Measurements from ENCODE around the gene LARGE1.

Gene LARGE1

GRCh38 chr22:33361581-33361980 is 558.7 kb downstream of the LARGE1 start:
- no peak for DNase-seq
- intact Hi-C loops (cut with DNase I), result no loop called here

DNA sequence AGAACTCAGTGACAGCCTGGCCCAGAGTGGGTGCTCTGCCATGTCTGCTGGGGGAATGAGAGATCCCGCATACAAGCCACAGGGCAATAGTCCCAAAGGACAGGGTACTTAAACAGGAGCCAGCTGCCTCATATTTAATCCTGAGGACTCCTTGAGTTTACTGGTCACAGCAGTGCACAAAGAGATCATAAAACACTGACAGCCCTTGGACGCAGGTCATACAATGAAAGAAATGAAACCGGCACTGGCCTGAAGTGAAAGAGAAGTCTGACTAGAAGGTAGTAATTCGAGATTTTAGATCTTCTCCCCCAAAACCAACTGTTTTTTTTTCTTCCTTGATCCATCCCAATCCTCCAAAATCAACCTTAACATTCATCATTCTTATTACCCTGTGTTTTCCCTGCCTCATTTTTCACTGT is 562.3 kb downstream of the LARGE1 start:
- intact Hi-C loops (cut with DNase I), result no loop called here

DNA sequence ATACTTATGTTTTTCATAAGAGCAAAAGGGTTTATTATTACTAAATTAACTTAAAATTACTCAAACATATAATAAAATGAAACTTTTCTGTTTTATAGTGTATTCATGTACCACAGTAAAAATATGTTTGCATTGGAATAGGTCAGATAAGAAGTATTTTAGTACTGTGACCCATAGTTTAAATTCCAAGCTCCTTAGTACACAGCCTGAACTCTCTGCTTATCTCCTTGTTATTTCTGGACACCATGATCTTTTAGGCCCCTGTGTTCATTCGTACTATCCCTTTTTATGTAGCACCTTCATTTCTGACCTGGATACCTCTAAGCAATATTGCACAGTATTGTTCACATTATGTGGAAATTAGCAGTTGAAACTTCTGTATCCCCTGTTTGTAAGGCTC is 565.3 kb downstream of the LARGE1 start:
- no peak for DNase-seq
- intact Hi-C loops (cut with DNase I), result no loop called here

More for the DNA sequence above, 562.3 kb downstream of the LARGE1 start:
- no peak for DNase-seq

- intact Hi-C loops (cut with DNase I), result no loop called here
- no peak for DNase-seq
These were observed 566.8 kb downstream of the LARGE1 start for GRCh38 chr22:33353502-33353901.

DNA sequence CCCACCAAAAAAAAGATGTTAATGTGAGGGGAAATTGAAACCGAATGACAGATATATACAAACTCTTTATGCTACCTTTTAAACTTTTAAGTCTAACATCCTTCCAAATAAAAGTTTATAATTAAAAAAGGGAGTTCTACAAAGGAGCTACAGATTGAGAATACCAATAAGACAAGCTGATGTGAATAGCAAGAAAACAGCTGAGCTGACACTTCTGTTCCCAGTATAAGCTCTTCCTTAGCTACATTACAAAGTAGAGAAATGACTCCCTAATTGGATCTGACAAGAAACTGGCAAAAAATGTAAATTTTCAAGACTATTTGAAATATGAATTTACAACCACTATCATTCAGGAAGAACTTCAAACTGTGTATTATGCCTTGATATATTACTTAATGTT is 567.5 kb downstream of the LARGE1 start:
- intact Hi-C loops (cut with DNase I), result no loop called here
- DNase-seq, result no peak

- intact Hi-C loops (cut with DNase I), result no loop called here
- no peak for DNase-seq
These were observed 569.3 kb downstream of the LARGE1 start for GRCh38 chr22:33350961-33351360.

DNA sequence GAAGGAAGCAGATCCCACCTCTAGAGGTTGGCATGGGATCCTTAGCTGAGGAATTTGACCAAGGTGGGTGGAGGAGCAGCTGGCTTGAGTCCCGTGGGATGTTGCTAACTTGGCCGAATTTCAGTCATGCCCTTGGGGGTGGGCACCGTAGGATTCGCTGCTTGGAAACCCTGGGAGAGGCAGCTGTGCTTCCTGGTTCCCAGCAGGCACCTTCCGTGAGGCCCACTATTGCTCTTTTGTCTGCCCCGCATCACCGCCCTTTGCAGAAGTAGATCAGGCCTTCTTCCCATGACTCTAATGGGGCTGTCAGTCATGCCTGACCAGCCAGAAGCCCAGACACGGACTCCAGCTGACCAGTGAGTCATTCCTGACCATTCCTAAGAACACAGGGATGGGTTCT is 569.8 kb downstream of the LARGE1 start:
- no peak for DNase-seq
- intact Hi-C loops (cut with DNase I), result no loop called here

DNA sequence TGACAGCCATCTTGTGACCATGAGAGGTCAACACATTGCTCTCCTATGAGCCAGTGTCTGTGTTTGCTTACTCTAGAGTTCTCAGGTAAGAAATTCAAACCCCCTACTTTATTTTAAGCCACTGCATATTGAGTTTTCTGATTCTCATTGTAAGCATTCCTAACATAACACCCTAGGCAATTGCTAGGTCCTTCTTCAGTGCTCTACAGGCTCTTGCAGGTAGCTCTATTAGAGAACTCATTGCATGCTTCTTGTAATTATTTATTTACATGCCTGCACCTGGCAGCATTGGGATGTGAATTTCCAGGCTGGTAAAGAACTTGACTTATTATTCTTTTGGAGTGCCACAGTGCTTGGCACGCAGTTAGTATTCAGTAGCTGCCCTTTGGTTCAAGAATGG is 573.3 kb downstream of the LARGE1 start:
- intact Hi-C loops (cut with DNase I), result no loop called here
- DNase-seq, result no peak

DNA sequence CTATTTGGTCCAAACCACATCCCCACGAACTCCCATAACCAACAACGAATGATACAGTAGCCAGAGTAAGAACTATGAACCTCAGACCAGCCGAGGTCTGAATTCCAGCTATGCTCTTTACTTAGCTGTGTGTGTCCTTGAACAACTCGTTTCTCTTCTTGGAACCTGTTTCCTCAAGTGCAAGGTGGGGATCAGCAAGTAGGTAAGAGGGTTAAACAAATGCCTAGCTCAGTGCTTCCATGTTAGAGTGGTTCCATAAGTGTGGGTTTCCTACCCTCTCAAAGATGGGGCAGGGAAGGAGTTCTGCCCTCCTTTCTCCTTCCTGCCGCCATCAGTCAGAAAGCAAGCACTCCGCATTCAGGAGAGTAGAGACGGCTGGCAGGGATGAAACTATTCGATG is 578.7 kb downstream of the LARGE1 start:
- intact Hi-C loops (cut with DNase I), result no loop called here
- no peak for DNase-seq

DNA sequence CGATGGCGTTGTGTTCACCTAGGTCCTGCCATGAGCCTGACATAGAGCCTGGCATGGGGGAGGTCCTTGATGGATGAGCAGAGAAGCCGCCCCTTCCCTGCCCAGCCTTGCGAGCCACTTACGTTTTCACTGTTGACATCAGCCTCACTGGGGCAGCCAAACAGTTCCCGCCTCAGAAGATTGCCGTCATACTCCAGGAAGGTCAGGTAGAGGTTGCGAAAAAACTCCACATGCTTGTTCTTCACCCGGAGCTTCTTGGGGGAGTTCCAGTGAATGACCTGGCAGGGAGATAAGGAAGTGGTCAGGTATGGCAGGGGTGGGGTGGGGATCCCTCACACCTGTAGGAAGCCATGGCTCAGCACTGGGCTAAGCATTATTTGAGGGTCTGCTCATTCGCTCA is 582.8 kb downstream of the LARGE1 start:
- intact Hi-C loops (cut with DNase I), result no loop called here
- no peak for DNase-seq

DNA sequence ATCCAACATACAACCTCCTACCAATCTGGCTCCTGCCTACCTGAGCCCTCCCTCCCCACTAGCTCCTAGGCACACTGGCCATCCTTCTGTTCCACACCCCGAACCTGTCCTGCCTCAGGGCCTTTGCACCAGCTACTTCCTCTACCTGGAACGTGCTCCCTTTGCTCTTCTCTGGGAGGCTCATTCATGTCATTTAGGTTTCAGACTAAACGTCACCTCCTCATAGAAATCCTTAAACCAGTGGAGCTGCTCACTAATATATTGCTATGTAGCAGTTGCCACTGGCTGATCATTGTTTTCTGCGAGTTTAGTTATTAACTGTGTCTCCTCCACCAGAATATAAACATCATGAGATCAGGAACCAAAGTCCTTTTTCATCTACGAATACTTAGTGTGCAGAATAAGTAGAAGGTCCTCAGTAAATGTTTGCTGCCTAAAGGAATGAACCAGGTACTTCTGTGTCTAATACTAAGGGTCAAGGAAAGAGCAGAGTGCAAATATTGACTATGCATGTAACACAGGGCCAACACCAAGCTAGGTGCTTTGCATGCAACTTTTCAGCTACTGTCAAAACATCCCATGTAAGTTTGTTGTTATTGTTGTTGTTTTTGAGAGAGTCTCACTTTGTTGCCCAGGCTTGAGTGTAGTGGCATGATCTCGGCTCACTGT is 584.5 kb downstream of the LARGE1 start:
- intact Hi-C loops (cut with DNase I), result no loop called here
- no peak for DNase-seq

DNA sequence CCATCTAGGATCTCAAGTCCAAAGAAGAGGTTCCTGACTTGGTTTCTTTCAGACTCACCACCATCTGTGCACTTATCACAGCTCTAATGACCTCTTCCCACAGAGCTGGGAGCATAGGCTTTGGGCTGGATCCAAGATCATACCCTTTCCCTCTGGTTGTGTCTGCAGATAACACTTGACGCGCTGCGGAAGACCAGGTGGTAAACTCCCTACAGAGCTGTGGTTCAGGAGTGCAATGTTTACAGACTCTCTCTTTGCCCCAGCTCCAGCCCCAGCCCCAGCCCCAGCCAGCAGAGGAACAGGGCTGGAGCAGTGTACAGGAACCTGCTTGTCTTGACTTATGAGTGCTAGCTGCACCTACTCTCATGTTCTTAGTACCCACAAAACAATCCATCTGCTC is 587.7 kb downstream of the LARGE1 start:
- intact Hi-C loops (cut with DNase I), result no loop called here
- DNase-seq, result no peak

- intact Hi-C loops (cut with DNase I), result no loop called here
These were observed 589.3 kb downstream of the LARGE1 start for GRCh38 chr22:33331017-33331416.

DNA sequence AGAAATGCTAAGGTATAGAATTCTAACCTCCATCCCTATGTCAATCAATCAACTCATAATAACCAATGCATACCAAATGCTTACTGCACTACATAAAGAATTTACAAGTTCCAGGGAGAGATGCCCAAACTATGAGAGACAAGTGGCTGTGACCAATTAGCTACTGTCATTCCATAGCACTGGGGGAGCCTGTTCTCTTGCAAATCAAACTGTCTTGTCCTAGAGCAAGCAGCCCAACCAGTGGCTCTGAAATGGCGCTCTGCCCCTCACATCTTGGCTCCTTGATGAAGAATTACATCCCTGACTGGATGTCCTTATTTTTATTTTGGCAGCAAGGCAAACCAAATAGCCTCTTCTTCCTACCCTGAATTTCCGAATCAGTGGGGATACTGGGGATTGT is 589.7 kb downstream of the LARGE1 start:
- DNase-seq, result no peak
- intact Hi-C loops (cut with DNase I), result no loop called here

More at GRCh38 chr22:33331017-33331416, 589.3 kb downstream of the LARGE1 start:
- DNase-seq, result no peak

GRCh38 chr22:33329398-33329797 is 590.9 kb downstream of the LARGE1 start:
- intact Hi-C loops (cut with DNase I), result no loop called here
- no peak for DNase-seq

DNA sequence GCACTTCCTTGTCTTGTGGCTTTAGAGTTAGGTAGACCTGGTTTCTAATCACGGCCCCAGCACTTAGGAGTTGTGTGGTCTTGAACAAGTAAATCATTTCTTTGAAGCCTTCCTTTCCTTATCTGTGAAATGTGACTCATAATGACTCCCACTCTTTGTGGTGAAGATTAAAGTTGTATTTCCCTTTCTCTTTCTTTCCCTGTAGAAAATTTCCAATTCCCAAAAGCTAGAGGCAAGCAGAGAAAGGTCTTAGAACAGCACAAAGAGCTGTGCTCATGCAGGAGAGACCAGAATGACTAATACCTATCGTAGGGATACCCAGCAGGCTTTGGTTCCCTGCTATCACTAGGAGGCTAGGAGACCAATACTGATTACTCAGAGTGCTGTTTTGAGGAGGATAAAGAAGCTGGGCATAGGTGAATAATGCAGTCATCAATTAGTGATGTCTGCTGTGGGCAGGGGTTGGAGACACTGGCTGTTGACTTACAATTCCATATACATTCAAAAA is 591.4 kb downstream of the LARGE1 start:
- DNase-seq, result no peak
- intact Hi-C loops (cut with DNase I), result no loop called here

GRCh38 chr22:33327348-33327860 is 592.9 kb downstream of the LARGE1 start:
- intact Hi-C loops (cut with DNase I), result no loop called here
- DNase-seq, result no peak

- intact Hi-C loops (cut with DNase I), result no loop called here
- DNase-seq, result no peak
These were observed 593.6 kb downstream of the LARGE1 start for GRCh38 chr22:33326540-33327295.

DNA sequence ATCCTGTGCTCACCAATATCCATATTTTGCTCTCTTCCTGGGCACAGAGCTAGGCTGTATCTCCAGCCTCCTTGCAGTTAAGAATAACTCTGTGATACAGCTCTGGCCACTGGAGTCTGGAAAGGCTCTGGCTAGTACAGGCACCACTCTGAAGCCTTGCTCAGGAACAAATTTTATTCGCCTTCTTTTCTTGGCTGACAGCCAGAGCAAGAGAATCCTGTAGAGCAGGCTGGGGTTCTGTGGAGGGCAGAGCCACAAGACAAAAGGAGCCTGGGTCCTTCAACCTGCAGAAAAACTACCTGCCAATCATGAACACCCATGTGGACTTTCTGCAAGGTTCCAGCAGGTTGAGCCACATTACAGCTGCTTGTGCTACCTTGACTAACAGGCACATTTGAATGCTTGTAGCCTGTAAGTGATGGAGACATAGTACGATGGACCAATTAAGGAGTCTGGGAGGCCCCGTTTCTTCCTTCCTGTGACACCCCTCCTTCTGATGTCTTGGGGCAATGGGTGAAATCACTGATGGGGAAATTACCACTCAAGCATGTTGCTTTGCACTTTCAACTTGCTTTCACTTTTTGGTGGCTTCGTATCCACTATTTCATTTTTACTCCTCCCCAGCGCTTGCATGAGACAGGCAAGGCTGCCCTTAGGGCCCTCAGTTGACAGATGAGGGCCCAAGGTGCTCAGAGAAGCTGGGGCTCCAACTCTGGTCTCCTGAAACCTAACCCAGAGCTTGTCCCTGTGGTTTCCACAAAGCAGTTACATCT is 594.9 kb downstream of the LARGE1 start:
- no peak for DNase-seq
- intact Hi-C loops (cut with DNase I), result no loop called here

DNA sequence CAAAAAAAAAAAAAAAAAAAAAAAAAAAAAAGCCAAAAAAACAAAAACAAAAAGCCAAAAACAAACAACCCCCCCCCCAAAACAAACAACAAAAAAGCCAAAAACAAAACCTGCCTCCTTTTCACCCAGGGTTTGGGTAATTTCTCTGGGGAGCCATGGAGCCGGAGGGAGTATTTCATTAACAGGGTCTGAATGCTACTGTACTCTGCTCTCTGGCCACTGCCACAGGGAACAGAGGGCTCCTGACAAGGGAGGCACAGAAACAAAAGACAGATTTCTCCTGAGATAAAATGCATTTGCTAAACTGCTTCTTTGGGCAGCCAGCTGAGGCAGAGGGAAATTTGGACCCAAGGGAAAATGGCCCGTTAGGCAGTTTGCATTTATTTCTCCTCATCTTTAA is 596.0 kb downstream of the LARGE1 start:
- intact Hi-C loops (cut with DNase I), result no loop called here
- peak in 1 of 10 donors; percentile 10 for DNase-seq

DNA sequence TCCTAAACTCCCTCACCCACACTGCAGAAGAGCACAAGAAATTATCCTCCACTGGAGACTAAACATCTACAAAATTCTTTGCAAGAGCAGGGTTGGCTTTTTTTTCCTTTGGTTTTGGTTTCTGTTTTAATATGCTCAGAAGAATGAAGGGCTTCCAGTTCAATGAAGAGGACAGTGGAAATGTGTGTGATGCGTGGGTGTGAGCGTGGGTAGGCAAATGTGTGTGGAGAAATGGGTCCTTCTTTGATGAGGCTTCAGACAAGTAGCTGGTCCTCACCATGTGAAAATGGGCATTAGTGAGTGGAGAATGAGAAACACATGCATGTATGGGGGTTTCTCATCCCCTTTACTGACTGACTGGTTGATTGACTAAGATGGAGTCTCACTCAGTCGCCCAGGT is 598.8 kb downstream of the LARGE1 start:
- DNase-seq, result peak in 1 of 10 donors; percentile 25
- intact Hi-C loops (cut with DNase I), result no loop called here

Data from posterior cingulate gyrus (tissue), 11 donors.